HEK293 (cell line): ENCODE data around the gene SYNGR3.

Experiments used
- PATZ1 ChIP-seq: fragments of 450-650 bp; formaldehyde crosslinking; IDR thresholded peaks from 2 replicates; pipeline ENCODE4 v1.5.1; 2016; ENCODE audit warnings: missing biosample characterization, missing genetic modification characterization
- SETDB1 ChIP-seq: IDR thresholded peaks from one replicate; pipeline ENCODE4 v1.6.1; 2017; ENCODE audit warnings: mild to moderate bottlenecking, low read length, moderate library complexity, mixed read lengths; ENCODE audit not compliant: insufficient read length
- ZNF529 ChIP-seq: fragments of 450-650 bp; formaldehyde crosslinking; IDR thresholded peaks from 2 replicates; pipeline ENCODE4 v1.5.1; 2017; ENCODE audit warnings: missing genetic modification characterization, missing biosample characterization; ENCODE audit not compliant: insufficient replicate concordance
- ZNF561 ChIP-seq: fragments of 450-650 bp; IDR thresholded peaks from 2 replicates; pipeline ENCODE4 v1.5.1; 2018; ENCODE audit warnings: missing biosample characterization, missing genetic modification characterization, borderline replicate concordance
- TF ChIP-seq, protein P1 (sequence below): fragments of 450-650 bp; formaldehyde crosslinking; IDR thresholded peaks from 2 replicates; pipeline ENCODE4 v1.5.1; 2016; ENCODE audit warnings: missing biosample characterization, missing genetic modification characterization

DNA sequence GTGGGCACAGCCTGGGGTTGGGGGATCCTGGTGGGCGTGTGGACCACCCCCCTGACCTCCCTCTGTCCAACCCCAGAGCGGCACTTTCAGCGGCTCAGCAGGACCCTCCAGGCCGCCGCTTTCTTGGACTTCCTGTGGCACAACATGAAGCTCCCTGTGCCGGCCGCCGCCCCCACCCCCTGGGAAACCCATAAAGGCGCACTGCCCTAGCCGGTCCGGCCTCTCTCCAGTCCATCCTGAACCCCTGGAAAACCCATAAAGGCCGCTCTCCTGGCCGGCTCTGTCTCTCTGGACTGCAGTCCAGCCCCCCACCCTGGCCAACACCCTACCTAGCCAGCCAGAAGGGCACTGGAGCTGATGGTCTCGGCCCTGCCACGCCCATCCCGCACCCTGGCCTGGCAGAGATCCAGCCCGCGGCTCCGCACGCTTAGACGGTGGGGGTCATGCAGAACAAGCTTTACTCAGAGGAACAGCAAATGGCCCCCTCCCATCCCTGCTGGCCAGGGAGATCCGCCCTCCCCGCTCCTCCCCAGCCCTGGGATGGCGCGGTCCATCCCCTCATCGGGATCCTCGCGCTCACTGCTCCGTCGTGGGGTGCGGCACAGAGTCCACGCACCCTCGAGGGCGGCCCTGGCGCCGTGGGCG, 11.2 kb upstream of the SYNGR3 start:
- TF ChIP-seq, protein P1, sequence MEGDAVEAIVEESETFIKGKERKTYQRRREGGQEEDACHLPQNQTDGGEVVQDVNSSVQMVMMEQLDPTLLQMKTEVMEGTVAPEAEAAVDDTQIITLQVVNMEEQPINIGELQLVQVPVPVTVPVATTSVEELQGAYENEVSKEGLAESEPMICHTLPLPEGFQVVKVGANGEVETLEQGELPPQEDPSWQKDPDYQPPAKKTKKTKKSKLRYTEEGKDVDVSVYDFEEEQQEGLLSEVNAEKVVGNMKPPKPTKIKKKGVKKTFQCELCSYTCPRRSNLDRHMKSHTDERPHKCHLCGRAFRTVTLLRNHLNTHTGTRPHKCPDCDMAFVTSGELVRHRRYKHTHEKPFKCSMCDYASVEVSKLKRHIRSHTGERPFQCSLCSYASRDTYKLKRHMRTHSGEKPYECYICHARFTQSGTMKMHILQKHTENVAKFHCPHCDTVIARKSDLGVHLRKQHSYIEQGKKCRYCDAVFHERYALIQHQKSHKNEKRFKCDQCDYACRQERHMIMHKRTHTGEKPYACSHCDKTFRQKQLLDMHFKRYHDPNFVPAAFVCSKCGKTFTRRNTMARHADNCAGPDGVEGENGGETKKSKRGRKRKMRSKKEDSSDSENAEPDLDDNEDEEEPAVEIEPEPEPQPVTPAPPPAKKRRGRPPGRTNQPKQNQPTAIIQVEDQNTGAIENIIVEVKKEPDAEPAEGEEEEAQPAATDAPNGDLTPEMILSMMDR: no peak
- TF ChIP-seq SETDB1 (no peak), ZNF561 (tag by site-specific recombination) (no peak), ZNF529 (tag by site-specific recombination) (no peak), PATZ1 (tag by site-specific recombination) (no peak)
